Hepatocyte (in vitro differentiated cells): Measurements from ENCODE around the gene PAQR9. TPM values are rescaled to one million over a fixed set of nuclear protein-coding genes. Genes with fewer than 3 reads are reported as not detected.

Source experiments
- DNase-seq: peaks from one replicate; pipeline ENCODE4 v3.0.0-alpha.2; 2016; ENCODE audit warnings: low spot score
- H2AFZ ChIP-seq: fragments of 200-600 bp; sonication (generic); 2 replicates; pipeline ENCODE4 v1.6.0; 2016; ENCODE audit warnings: antibody characterized with exemption, mild to moderate bottlenecking
- H3K27ac ChIP-seq: fragments of 200-600 bp; sonication (generic); 2 replicates; pipeline ENCODE4 v1.5.1; 2016; ENCODE audit warnings: mild to moderate bottlenecking
- H3K27me3 ChIP-seq: fragments of 200-600 bp; sonication (generic); 2 replicates; pipeline ENCODE4 v1.6.1; 2016
- H3K36me3 ChIP-seq: fragments of 200-600 bp; sonication (generic); replicated peaks from 2 replicates; pipeline ENCODE4 v1.5.1; 2016; ENCODE audit warnings: low read depth; ENCODE audit not compliant: insufficient read depth
- H3K4me1 ChIP-seq: fragments of 200-600 bp; sonication (generic); 2 replicates; pipeline ENCODE4 v1.5.1; 2016; ENCODE audit warnings: mild to moderate bottlenecking, moderate library complexity; ENCODE audit not compliant: insufficient read depth
- H3K4me2 ChIP-seq: fragments of 200-600 bp; sonication (generic); 2 replicates; pipeline ENCODE4 v1.6.0; 2016
- H3K4me3 ChIP-seq: fragments of 200-600 bp; sonication (generic); 2 replicates; pipeline ENCODE4 v1.5.1; 2016; ENCODE audit warnings: mild to moderate bottlenecking
- H3K79me2 ChIP-seq: fragments of 200-600 bp; sonication (generic); 2 replicates; pipeline ENCODE4 v1.6.0; 2017; ENCODE audit warnings: mild to moderate bottlenecking
- H3K9me2 ChIP-seq: fragments of 200-600 bp; sonication (generic); replicated peaks from 2 replicates; pipeline ENCODE4 v1.6.0; 2017; ENCODE audit warnings: mild to moderate bottlenecking; ENCODE audit not compliant: insufficient read depth
- H3K9me3 ChIP-seq: fragments of 200-600 bp; sonication (generic); 2 replicates; pipeline ENCODE4 v1.5.1; 2016; ENCODE audit warnings: low read depth, mild to moderate bottlenecking
- H4K20me1 ChIP-seq: fragments of 200-600 bp; sonication (generic); 2 replicates; pipeline ENCODE4 v1.6.0; 2016; ENCODE audit warnings: mild to moderate bottlenecking; ENCODE audit not compliant: insufficient read depth, poor library complexity, severe bottlenecking
- CTCF ChIP-seq: fragments of 200-600 bp; sonication (generic); IDR thresholded peaks from 2 replicates; pipeline ENCODE4 v1.5.1; 2016; ENCODE audit warnings: antibody characterized with exemption, mild to moderate bottlenecking; ENCODE audit not compliant: poor library complexity
- EZH2 ChIP-seq: fragments of 200-600 bp; sonication (generic); IDR thresholded peaks from 2 replicates; pipeline ENCODE4 v1.6.1; 2016; ENCODE audit warnings: antibody characterized with exemption, mild to moderate bottlenecking, borderline replicate concordance
- EZH2phosphoT487 ChIP-seq: fragments of 200-600 bp; sonication (generic); IDR thresholded peaks from one replicate; pipeline ENCODE4 v1.6.1; 2018; ENCODE audit warnings: antibody characterized with exemption, mild to moderate bottlenecking, low read depth, moderate library complexity; ENCODE audit not compliant: unreplicated experiment, severe bottlenecking
- WGBS: methylation state at CpG from one replicate; pipeline ENCODE4 v1.1.6; 2016; ENCODE audit warnings: low lambda C conversion rate; ENCODE audit errors: missing lambda C conversion rate; 5-methylcytosine and 5-hydroxymethylcytosine counted together
- polyA plus RNA-seq: library from polyadenylated mRNA; unstranded; fragments of >200 nt; fragmentation: Nextera tagmentation; extraction: Ambion mirVana; gene quantifications from 2 replicates; pipeline ENCODE4 v1.2.1, GENCODE V29; 2016
- total RNA-seq: library from RNA; depleted of rRNA; stranded (reverse); fragments of >200 nt; gene quantifications from 2 replicates; pipeline ENCODE4 v1.2.3, GENCODE V29; 2014

Gene PAQR9
- total and polyA plus RNA-seq, 2 experiments from 2014 or later: 2.9 to 3.8 TPM

GRCh38 chr3:143004823-143005222, 41.3 kb upstream of the PAQR9 start:
- WGBS: 100% methylated on average over 2 of the region's 2 CpGs
- Histone ChIP-seq H4K20me1 (peaks cover 75% of the 10 kb centered on the region), H3K4me3 (no peak overlapping the region), H2AFZ (no peak overlapping the region), H3K4me1 (peaks cover 9% of the 10 kb centered on the region), H3K36me3 (no peaks in the 10 kb centered on the region), H3K9me2 (no peaks in the 10 kb centered on the region), H3K4me2 (peak overlapping the region; percentile 38), H3K9me3 (no peaks in the 10 kb centered on the region), H3K27ac (no peak overlapping the region), H3K27me3 (no peaks in the 10 kb centered on the region), H3K79me2 (peaks cover 82% of the 10 kb centered on the region)
- no peak for DNase-seq
- TF ChIP-seq CTCF (no peak), EZH2 (no peak), EZH2phosphoT487 (no peak)

- WGBS: 7% methylated on average over 9 of the region's 9 CpGs
- DNase-seq: no peak
- Histone ChIP-seq H3K4me2 (peak overlapping the region; percentile 86), H3K79me2 (peaks cover 69% of the 10 kb centered on the region), H3K36me3 (no peaks in the 10 kb centered on the region), H3K9me2 (no peaks in the 10 kb centered on the region), H4K20me1 (peaks cover 54% of the 10 kb centered on the region), H2AFZ (no peak overlapping the region), H3K27ac (peak overlapping the region; percentile 94), H3K4me1 (peaks cover 11% of the 10 kb centered on the region), H3K27me3 (no peaks in the 10 kb centered on the region), H3K9me3 (no peaks in the 10 kb centered on the region), H3K4me3 (peak overlapping the region; percentile 71)
- TF ChIP-seq EZH2: no peak
- no peak for TF ChIP-seq EZH2phosphoT487
- TF ChIP-seq CTCF: no peak
Observed at GRCh38 chr3:143002727-143003126, 39.3 kb upstream of the PAQR9 start.

- peaks cover 49% of the 10 kb centered on the region for H4K20me1 ChIP-seq
- TF ChIP-seq CTCF (no peak), EZH2phosphoT487 (no peak), EZH2 (no peak)
- H3K27me3 ChIP-seq: no peaks in the 10 kb centered on the region
- peaks cover 63% of the 10 kb centered on the region for H3K79me2 ChIP-seq
- peak overlapping the region; percentile 94 for H3K27ac ChIP-seq
- H2AFZ ChIP-seq: peak overlapping the region; percentile 82
- H3K4me1 ChIP-seq: peaks cover 11% of the 10 kb centered on the region
- under 1% methylated on average over 19 of the region's 19 CpGs for WGBS
- no peaks in the 10 kb centered on the region for H3K9me2 ChIP-seq
- no peaks in the 10 kb centered on the region for H3K36me3 ChIP-seq
- DNase-seq: peak; percentile 31
- H3K9me3 ChIP-seq: no peaks in the 10 kb centered on the region
- peak overlapping the region; percentile 71 for H3K4me3 ChIP-seq
- H3K4me2 ChIP-seq: peak overlapping the region; percentile 86
Observed at GRCh38 chr3:143002083-143002712, 38.7 kb upstream of the PAQR9 start.
